H1 (cell line): ENCODE data around the gene ZNF709. TPM values are rescaled to one million over a fixed set of nuclear protein-coding genes. Genes with fewer than 3 reads are reported as not detected.

Source experiments
- CTCF ChIA-PET: fragments of 300-600 bp; sonication (Branson Sonifier 250); formaldehyde crosslinking; loops from one replicate; lab custom pipeline; 2021; ENCODE audit not compliant: partially characterized antibody; lab: Charles Lee
- POLR2A ChIA-PET: fragments of 300-600 bp; sonication (Branson Sonifier 250); formaldehyde crosslinking; loops from one replicate; lab custom pipeline; 2021; ENCODE audit warnings: inconsistent platforms; ENCODE audit not compliant: partially characterized antibody; lab: Charles Lee
- DNase-seq, 2 experiments: peaks; one replicate each; pipeline versions ENCODE4 v3.0.0 to v3.0.0-alpha.2; 2010 to 2022; ENCODE audit warnings: low spot score in 2 of 2, low read depth in 1 of 2, mixed read lengths in 1 of 2
- FAIRE-seq: peaks from 2 replicates; lab custom pipeline; 2011; peaks lifted over from hg19 to GRCh38; lab: Jason Lieb, UNC
- H2AFZ ChIP-seq: 2 replicates; pipeline ENCODE4 v1.8.1; 2012; ENCODE audit warnings: low read length, inconsistent platforms
- H2AK5ac ChIP-seq: 2 replicates; pipeline ENCODE4 v1.6.1; 2013; ENCODE audit warnings: low read depth, low read length
- H2BK120ac ChIP-seq: replicated peaks from 2 replicates; pipeline ENCODE3; 2013; ENCODE audit warnings: low read depth, low read length, inconsistent platforms
- H2BK12ac ChIP-seq: 2 replicates; pipeline ENCODE4 v1.6.1; 2013; ENCODE audit warnings: low read depth, low read length
- H2BK15ac ChIP-seq: 2 replicates; pipeline ENCODE4 v1.6.1; 2013; ENCODE audit warnings: low read length
- H2BK20ac ChIP-seq: 2 replicates; pipeline ENCODE4 v1.6.1; 2013; ENCODE audit warnings: low read length
- H2BK5ac ChIP-seq: 2 replicates; pipeline ENCODE4 v1.6.1; 2013; ENCODE audit warnings: low read depth, low read length
- H3K14ac ChIP-seq: 2 replicates; pipeline ENCODE4 v1.6.1; 2013; ENCODE audit warnings: inconsistent platforms; ENCODE audit not compliant: insufficient read length
- H3K18ac ChIP-seq: 2 replicates; pipeline ENCODE4 v1.6.1; 2013; ENCODE audit warnings: low read length; ENCODE audit errors: extremely low read depth
- H3K23ac ChIP-seq: 2 replicates; pipeline ENCODE4 v1.6.1; 2013; ENCODE audit warnings: inconsistent platforms; ENCODE audit not compliant: insufficient read length
- H3K23me2 ChIP-seq: 2 replicates; pipeline ENCODE4 v1.6.1; 2013; ENCODE audit warnings: low read depth, low read length
- H3K27ac ChIP-seq: 2 replicates; pipeline ENCODE4 v1.6.1; 2011; ENCODE audit warnings: low read depth, low read length, inconsistent platforms
- H3K27me3 ChIP-seq, 4 experiments: replicated peaks in 1 of 4; 1 replicate in 1 of 4; 2 replicates in 3 of 4; pipeline versions ENCODE4 v1.6.1 to v1.8.1; 2011 to 2013; ENCODE audit warnings: low read length in 3 of 4, mild to moderate bottlenecking in 3 of 4, inconsistent platforms in 2 of 4, mixed read lengths in 2 of 4, moderate library complexity in 1 of 4; ENCODE audit not compliant: control insufficient read depth in 3 of 4, insufficient read depth in 3 of 4; ENCODE audit errors: extremely low read depth in 1 of 4
- H3K36me3 ChIP-seq, 4 experiments: 2 replicates each; pipeline versions ENCODE4 v1.6.1 to v1.8.1; 2011 to 2013; ENCODE audit warnings: mild to moderate bottlenecking in 4 of 4, low read length in 3 of 4, moderate library complexity in 2 of 4, control low read depth in 1 of 4, inconsistent platforms in 1 of 4; ENCODE audit not compliant: insufficient read depth in 4 of 4, control insufficient read depth in 2 of 4
- H3K4ac ChIP-seq: replicated peaks from 2 replicates; pipeline ENCODE3; 2013; ENCODE audit warnings: low read length, low read depth, mixed read lengths, inconsistent platforms; ENCODE audit not compliant: insufficient read length
- H3K4me1 ChIP-seq, 4 experiments: replicated peaks in 1 of 4; 1 replicate in 1 of 4; 2 replicates in 3 of 4; pipeline versions ENCODE4 v1.6.1 to v1.8.1; 2011 to 2013; ENCODE audit warnings: low read length in 3 of 4, inconsistent platforms in 2 of 4, mixed read lengths in 1 of 4; ENCODE audit not compliant: insufficient read depth in 4 of 4, control insufficient read depth in 3 of 4
- H3K4me2 ChIP-seq, 2 experiments: 2 replicates each; pipeline versions ENCODE4 v1.6.1 to v1.8.1; 2011 to 2013; ENCODE audit warnings: low read depth in 2 of 2, low read length in 2 of 2, control low read depth in 1 of 2, inconsistent platforms in 1 of 2, mild to moderate bottlenecking in 1 of 2; ENCODE audit not compliant: insufficient read depth in 1 of 2
- H3K4me3 ChIP-seq, 4 experiments: fragments of 200-600, 300-600 bp in 1 of 4; sonication (generic), shearing (Covaris generic), sonication (Bioruptor Twin) in 1 of 4; 2 replicates each; pipeline versions ENCODE4 v1.5.1 to v1.8.1; 2011 to 2016; ENCODE audit warnings: low read length in 4 of 4, low read depth in 3 of 4, control low read depth in 2 of 4, inconsistent platforms in 2 of 4, mild to moderate bottlenecking in 2 of 4, mixed read lengths in 1 of 4, moderate library complexity in 1 of 4; ENCODE audit not compliant: insufficient read depth in 2 of 4; ENCODE audit errors: extremely low read depth in 1 of 4
- H3K56ac ChIP-seq: replicated peaks from 2 replicates; pipeline ENCODE3; 2013; ENCODE audit warnings: low read depth, mild to moderate bottlenecking, mixed read lengths, low read length, inconsistent platforms; ENCODE audit not compliant: insufficient read length
- H3K79me1 ChIP-seq: 2 replicates; pipeline ENCODE4 v1.6.1; 2013; ENCODE audit warnings: low read depth, low read length, control low read depth
- H3K79me2 ChIP-seq, 2 experiments: 2 replicates each; pipeline versions ENCODE4 v1.6.1 to v1.8.1; 2012 to 2013; ENCODE audit warnings: low read length in 2 of 2, mild to moderate bottlenecking in 2 of 2, inconsistent platforms in 1 of 2; ENCODE audit not compliant: insufficient read depth in 2 of 2, control insufficient read depth in 1 of 2
- H3K9ac ChIP-seq, 4 experiments: replicated peaks in 1 of 4; 1 replicate in 1 of 4; 2 replicates in 3 of 4; pipeline versions ENCODE4 v1.6.1 to v1.8.1; 2011 to 2013; ENCODE audit warnings: low read depth in 3 of 4, low read length in 3 of 4, control low read depth in 2 of 4, mild to moderate bottlenecking in 2 of 4, moderate library complexity in 2 of 4, inconsistent platforms in 1 of 4; ENCODE audit errors: extremely low read depth in 1 of 4
- H3K9me3 ChIP-seq, 2 experiments: 2 replicates each; pipeline versions ENCODE4 v1.6.1 to v1.8.1; 2012 to 2013; ENCODE audit warnings: mild to moderate bottlenecking in 2 of 2, moderate library complexity in 2 of 2, control low read depth in 1 of 2, inconsistent platforms in 1 of 2, low read depth in 1 of 2, low read length in 1 of 2, mixed read lengths in 1 of 2; ENCODE audit not compliant: insufficient read depth in 2 of 2
- H4K20me1 ChIP-seq, 2 experiments: replicated peaks in 1 of 2; 2 replicates each; pipeline versions ENCODE3 to v1.8.1; 2011 to 2013; ENCODE audit warnings: inconsistent platforms in 2 of 2, low read length in 2 of 2, mild to moderate bottlenecking in 1 of 2; ENCODE audit not compliant: insufficient read depth in 2 of 2, control insufficient read depth in 1 of 2
- H4K5ac ChIP-seq: 2 replicates; pipeline ENCODE4 v1.6.1; 2013; ENCODE audit warnings: low read length, low read depth, mixed read lengths, inconsistent platforms; ENCODE audit not compliant: insufficient read length
- H4K8ac ChIP-seq: 2 replicates; pipeline ENCODE4 v1.8.0; 2013; ENCODE audit warnings: mild to moderate bottlenecking, moderate library complexity, low read length, inconsistent platforms; ENCODE audit not compliant: insufficient read depth; ENCODE audit errors: extremely low read depth
- H4K91ac ChIP-seq: replicated peaks from 2 replicates; pipeline ENCODE3; 2013; ENCODE audit warnings: low read length, mixed read lengths, inconsistent platforms; ENCODE audit not compliant: insufficient read length
- BCL11A ChIP-seq, 2 experiments: IDR thresholded peaks; one replicate each; pipeline ENCODE4 v1.6.1; 2011; ENCODE audit warnings: low read depth in 2 of 2, low read length in 2 of 2, mild to moderate bottlenecking in 2 of 2
- FOSL1 ChIP-seq: IDR thresholded peaks from 2 replicates; pipeline ENCODE4 v1.6.1; 2011; ENCODE audit warnings: mild to moderate bottlenecking, low read depth, low read length, moderate library complexity; ENCODE audit not compliant: insufficient read depth
- HDAC2 ChIP-seq, 2 experiments: fragments of 300-600 bp in 1 of 2; sonication (generic) in 1 of 2; IDR thresholded peaks; 2 replicates each; pipeline ENCODE4 v1.6.1; 2011 to 2012; ENCODE audit warnings: low read depth in 2 of 2, low read length in 2 of 2, mild to moderate bottlenecking in 2 of 2, moderate library complexity in 2 of 2, borderline replicate concordance in 1 of 2, inconsistent platforms in 1 of 2
- KDM1A ChIP-seq: fragments of 200-600, 300-600 bp; sonication (generic); IDR thresholded peaks from 2 replicates; pipeline ENCODE4 v1.7.1; 2016; ENCODE audit warnings: mild to moderate bottlenecking, low read length, borderline replicate concordance
- KDM4A ChIP-seq: IDR thresholded peaks from one replicate; pipeline ENCODE4 v1.7.1; 2012; ENCODE audit warnings: low read depth, mild to moderate bottlenecking, moderate library complexity, low read length, inconsistent platforms; ENCODE audit not compliant: severe bottlenecking
- NANOG ChIP-seq: IDR thresholded peaks from 2 replicates; pipeline ENCODE4 v1.6.1; 2011; ENCODE audit warnings: low read length, low read depth, mild to moderate bottlenecking, inconsistent platforms; ENCODE audit not compliant: insufficient read depth, poor library complexity, severe bottlenecking
- RAD21 ChIP-seq, 2 experiments: IDR thresholded peaks in 1 of 2; conservative IDR thresholded peaks in 1 of 2; 2 replicates each; pipeline ENCODE4 v1.6.1; 2011; ENCODE audit warnings: low read depth in 2 of 2, low read length in 2 of 2, improper control_type of control experiment in 1 of 2, inconsistent platforms in 1 of 2, mild to moderate bottlenecking in 1 of 2, moderate library complexity in 1 of 2
- SAP30 ChIP-seq: fragments of 300-600 bp; sonication (generic); IDR thresholded peaks from 2 replicates; pipeline ENCODE4 v1.7.1; 2012; ENCODE audit warnings: low read length, moderate library complexity, mild to moderate bottlenecking, inconsistent platforms; ENCODE audit not compliant: insufficient read depth, insufficient replicate concordance
- SRF ChIP-seq: IDR thresholded peaks from 2 replicates; pipeline ENCODE4 v1.6.1; 2011; ENCODE audit warnings: mild to moderate bottlenecking, low read depth, low read length, moderate library complexity
- WGBS, 2 experiments: shearing (Covaris generic) in 1 of 2; methylation state at CpG; one replicate each; pipeline versions ENCODE4 v1.1.6 to v1.1.7; 2013 to 2015; ENCODE audit warnings: low lambda C conversion rate in 2 of 2, mixed read lengths in 2 of 2, inconsistent platforms in 1 of 2, low coverage in 1 of 2, missing lambda C conversion rate in 1 of 2; ENCODE audit not compliant: insufficient replicate concordance in 2 of 2, insufficient coverage in 1 of 2, insufficient read length in 1 of 2; ENCODE audit errors: extremely low coverage in 1 of 2, missing lambda C conversion rate in 1 of 2; 5-methylcytosine and 5-hydroxymethylcytosine counted together
- polyA plus RNA-seq, 7 experiments: library from polyadenylated mRNA; depleted of rRNA in 3 of 7; stranded (reverse) in 5 of 7; unstranded in 2 of 7; fragments of >200 nt in 5 of 7; fragments of 200-250 nt in 2 of 7; gene quantifications; 1 replicate in 5 of 7; 2 replicates in 1 of 7; 4 replicates in 1 of 7; pipeline versions ENCODE4 v1.2.1 to v1.2.3, GENCODE V29; 2011 to 2013; ENCODE audit warnings: missing spikeins in 2 of 7, mixed read lengths in 2 of 7
- total RNA-seq: library from RNA; stranded (reverse); fragmentation: NEBNext Ultra II Directional; extraction: Animal tissue kit (Norgen Biotek cat#: 25700); gene quantifications from 2 replicates; pipeline ENCODE4 v1.2.1, GENCODE V29; 2021
- TF ChIP-seq, protein P1 (sequence below): IDR thresholded peaks from 2 replicates; pipeline ENCODE4 v1.6.1; 2012; ENCODE audit warnings: inconsistent platforms
- TF ChIP-seq, protein P2 (sequence below): IDR thresholded peaks from 2 replicates; pipeline ENCODE4 v1.6.1; 2011; ENCODE audit warnings: low read depth, mild to moderate bottlenecking, low read length; ENCODE audit not compliant: insufficient read depth

The ZNF709 gene
- total and polyA plus RNA-seq, 2 of the 8 experiments (the other 6 are each of a cell fraction or from before 2014, with no cell fraction given) = 1.3 to 2.2 TPM

DNA sequence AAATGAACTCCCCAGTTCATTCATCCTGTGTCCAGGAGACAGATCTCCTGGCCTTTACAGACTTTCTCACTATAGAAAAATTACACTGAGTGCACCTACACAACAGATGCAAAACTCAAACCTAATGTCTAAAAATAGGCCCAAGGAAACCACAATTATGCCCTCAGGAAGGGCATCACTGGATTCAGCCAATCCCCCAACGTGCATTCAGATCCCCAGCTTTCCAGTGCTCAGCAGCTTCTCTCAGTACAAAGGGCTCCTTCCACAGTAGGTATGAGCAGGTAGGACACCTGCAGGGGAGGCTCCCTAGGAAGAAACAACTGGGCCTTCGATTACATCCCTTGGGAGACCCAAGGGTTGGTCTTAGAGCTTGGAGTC, 2.1 kb downstream of the ZNF709 start:
- H3K9me3 ChIP-seq = no peaks in the 10 kb centered on the region
- H2BK120ac ChIP-seq = no peak overlapping the region
- no peak overlapping the region for H4K5ac ChIP-seq
- ChIA-PET POLR2A (interaction anchor here (1.0 to 1.4 kb wide), 3 partner anchors 13 to 188 kb away, joined by 3 to 5 read pairs (median 4); partner anchors contain the start of gene ZNF44), CTCF (interaction anchor here (0.6 to 1.9 kb wide), 3 partner anchors 12 to 642 kb away, joined by 5 read pairs; no protein-coding TSS in a partner anchor)
- no peak overlapping the region for H3K4ac ChIP-seq
- no peak overlapping the region for H2BK5ac ChIP-seq
- H4K20me1 ChIP-seq = no peaks in the 10 kb centered on the region
- no peak overlapping the region for H2AK5ac ChIP-seq
- no peak overlapping the region for H2BK12ac ChIP-seq
- no peaks in the 10 kb centered on the region for H3K36me3 ChIP-seq
- H3K23ac ChIP-seq = no peak overlapping the region
- H4K8ac ChIP-seq = no peak overlapping the region
- H3K27me3 ChIP-seq = peaks cover 0 to 3% (median under 1%) of the 10 kb centered on the region in 4 experiments; a peak in 2 of 7 replicates
- peaks cover 3% of the 10 kb centered on the region for H3K79me1 ChIP-seq
- H3K27ac ChIP-seq = no peak overlapping the region
- H3K4me1 ChIP-seq = 0 out of 7 replicates have a peak, but pooled peaks cover 0 to 1% (median 0%) of the 10 kb centered on the region in 4 experiments
- 89% methylated on average over 2 of the region's 2 CpGs; no CpG with 5 or more reads in 1 of the 2 experiments for WGBS, 2 experiments
- H2BK20ac ChIP-seq = no peak overlapping the region
- H3K23me2 ChIP-seq = peaks cover 7% of the 10 kb centered on the region
- H3K9ac ChIP-seq = no peak overlapping the region
- H3K14ac ChIP-seq = no peak overlapping the region
- H3K18ac ChIP-seq = no peak overlapping the region
- no peak overlapping the region for H3K56ac ChIP-seq
- DNase-seq (no peak), FAIRE-seq (no peak)
- no peak overlapping the region for H4K91ac ChIP-seq
- H2BK15ac ChIP-seq = no peak overlapping the region
- no peaks in the 10 kb centered on the region for H3K79me2 ChIP-seq
- no peak overlapping the region; a peak in 1 of 4 replicates for H3K4me2 ChIP-seq
- no peak overlapping the region for H2AFZ ChIP-seq
- no peak overlapping the region for H3K4me3 ChIP-seq
- TF ChIP-seq RAD21 (IDR thresholded peaks at IDR 0.05 in 1 of 2, conservative IDR thresholded peaks at IDR 0.05 in 1 of 2; ENCODE audit: low read depth in 2 of 2, low read length in 2 of 2) = no peak
- no peak for TF ChIP-seq HDAC2 (IDR thresholded peaks at IDR 0.05; ENCODE audit: borderline replicate concordance in 1 of 2, low read depth in 2 of 2, low read length in 2 of 2)
- TF ChIP-seq KDM1A = no peak
- TF ChIP-seq BCL11A (IDR thresholded peaks at IDR 0.05; ENCODE audit: low read depth in 2 of 2, low read length in 2 of 2) = no peak
- no peak for TF ChIP-seq SRF
- TF ChIP-seq, protein P1, sequence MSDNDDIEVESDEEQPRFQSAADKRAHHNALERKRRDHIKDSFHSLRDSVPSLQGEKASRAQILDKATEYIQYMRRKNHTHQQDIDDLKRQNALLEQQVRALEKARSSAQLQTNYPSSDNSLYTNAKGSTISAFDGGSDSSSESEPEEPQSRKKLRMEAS = no peak
- TF ChIP-seq, protein P2, sequence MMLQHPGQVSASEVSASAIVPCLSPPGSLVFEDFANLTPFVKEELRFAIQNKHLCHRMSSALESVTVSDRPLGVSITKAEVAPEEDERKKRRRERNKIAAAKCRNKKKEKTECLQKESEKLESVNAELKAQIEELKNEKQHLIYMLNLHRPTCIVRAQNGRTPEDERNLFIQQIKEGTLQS = no peak
- no peak for TF ChIP-seq KDM4A
- TF ChIP-seq NANOG = no peak
- TF ChIP-seq FOSL1 = no peak
- no peak for TF ChIP-seq SAP30
